T-helper 2 cell treated with Interferon-gamma antibody and Interleukin-4, amounts not matched to agents 5 μg/mL and 100 μg/mL, for 36 hours (primary cell): Measurements from ENCODE around the gene SMARCAD1.

Experiments
- DNase-seq: peaks from one replicate; pipeline ENCODE4 v3.0.0; 2021; ENCODE audit warnings: low spot score
- H3K27ac Mint-ChIP-seq: one replicate; pipeline ENCODE4 v1.8.0; 2021; ENCODE audit warnings: mild to moderate bottlenecking, mixed read lengths
- H3K27me3 Mint-ChIP-seq: one replicate; pipeline ENCODE4 v1.8.0; 2021; ENCODE audit warnings: low read depth, mixed read lengths
- H3K36me3 Mint-ChIP-seq: one replicate; pipeline ENCODE4 v1.8.0; 2021; ENCODE audit warnings: low read depth, mixed read lengths
- H3K4me1 Mint-ChIP-seq: one replicate; pipeline ENCODE4 v1.8.0; 2021; ENCODE audit warnings: low read depth, mixed read lengths
- H3K4me3 Mint-ChIP-seq: one replicate; pipeline ENCODE4 v1.8.0; 2022; ENCODE audit warnings: mild to moderate bottlenecking, moderate library complexity, mixed read lengths
- H3K9me3 Mint-ChIP-seq: one replicate; pipeline ENCODE4 v1.8.0; 2021; ENCODE audit warnings: mixed read lengths

SMARCAD1 gene

DNA sequence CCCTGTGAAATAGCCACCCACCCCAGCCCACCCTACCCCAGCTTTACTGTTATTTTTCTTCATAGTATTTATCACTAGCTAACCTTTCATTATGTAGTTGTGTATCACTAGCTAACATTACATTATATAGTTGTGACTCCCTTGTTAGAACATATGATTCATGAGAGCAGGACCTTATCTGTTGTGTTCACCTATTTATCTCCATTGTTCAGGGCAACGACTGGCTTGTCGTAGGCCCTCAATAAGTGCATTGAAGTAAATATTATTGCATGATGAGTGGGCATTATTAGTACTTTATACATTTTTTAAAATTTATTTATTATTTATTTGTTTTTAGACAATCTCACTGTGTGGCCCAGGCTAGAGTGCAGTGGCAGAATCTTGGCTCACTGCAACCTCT lies 4.2 kb downstream of the SMARCAD1 start:
- peaks cover 67% of the 10 kb centered on the region for H3K36me3 Mint-ChIP-seq
- H3K27me3 Mint-ChIP-seq: no peaks in the 10 kb centered on the region
- H3K4me1 Mint-ChIP-seq: peaks cover 53% of the 10 kb centered on the region
- peaks cover 8% of the 10 kb centered on the region for H3K9me3 Mint-ChIP-seq
- DNase-seq: no peak
- no peak overlapping the region for H3K4me3 Mint-ChIP-seq
- no peak overlapping the region for H3K27ac Mint-ChIP-seq

DNA sequence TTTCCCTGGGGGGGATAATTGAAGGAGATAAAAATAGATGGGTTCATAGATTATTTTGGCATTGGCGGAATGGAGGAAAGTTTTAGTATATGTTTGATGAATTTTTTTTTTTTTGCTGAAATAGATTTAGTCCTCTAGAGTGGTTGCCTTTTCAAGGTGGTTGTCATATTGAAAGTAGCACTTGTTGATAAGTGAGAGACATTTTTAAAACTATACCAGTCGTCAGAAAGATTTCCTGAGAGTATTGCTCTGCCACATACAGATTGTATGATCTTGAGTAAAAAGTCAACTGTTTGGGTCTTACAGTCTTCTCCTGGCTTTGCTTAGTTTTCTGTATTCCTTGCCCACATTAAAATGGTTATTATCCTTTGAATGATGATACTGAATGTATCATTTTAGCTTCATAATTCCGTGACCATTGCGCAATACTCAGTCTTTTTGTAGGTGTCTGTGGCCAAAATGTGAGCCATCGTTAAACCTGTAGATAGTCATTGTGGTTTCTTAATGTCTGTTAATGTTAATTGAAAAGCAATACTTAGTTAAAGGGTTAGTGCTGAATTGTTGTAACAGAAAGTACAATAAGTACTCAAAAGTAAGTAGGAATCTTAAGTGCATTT lies 7.1 kb downstream of the SMARCAD1 start:
- Mint-ChIP-seq H3K36me3 (peaks cover 65% of the 10 kb centered on the region), H3K27me3 (no peaks in the 10 kb centered on the region), H3K9me3 (peaks cover 8% of the 10 kb centered on the region), H3K27ac (peak overlapping the region; percentile 66), H3K4me1 (peaks cover 42% of the 10 kb centered on the region), H3K4me3 (no peak overlapping the region)
- no peak for DNase-seq

DNA sequence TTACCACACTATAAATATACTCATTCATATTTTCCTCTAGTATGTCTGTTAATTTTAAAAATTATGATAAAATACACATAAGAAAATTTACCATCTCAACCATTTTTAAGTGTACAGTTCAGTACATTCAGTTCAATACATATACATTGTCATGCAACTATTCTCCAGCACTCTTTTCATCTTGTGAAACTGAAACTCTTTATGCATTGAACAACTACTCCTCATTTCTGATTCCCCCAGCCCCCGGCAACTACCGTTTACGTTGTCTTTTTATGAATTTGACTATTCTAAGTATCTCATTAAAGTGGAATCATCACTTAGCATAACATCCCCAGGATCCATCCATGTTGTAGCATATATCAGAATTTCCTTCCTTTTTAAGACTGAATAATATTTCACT lies 8.7 kb downstream of the SMARCAD1 start:
- peaks cover 35% of the 10 kb centered on the region for H3K4me1 Mint-ChIP-seq
- H3K36me3 Mint-ChIP-seq: peaks cover 60% of the 10 kb centered on the region
- no peak for DNase-seq
- H3K9me3 Mint-ChIP-seq: peaks cover 8% of the 10 kb centered on the region
- H3K27ac Mint-ChIP-seq: peak overlapping the region; percentile 4
- no peaks in the 10 kb centered on the region for H3K27me3 Mint-ChIP-seq
- no peak overlapping the region for H3K4me3 Mint-ChIP-seq

GRCh38 chr4:94219402-94219801 lies 11.7 kb downstream of the SMARCAD1 start:
- Mint-ChIP-seq H3K27me3 (no peaks in the 10 kb centered on the region), H3K4me1 (peaks cover 25% of the 10 kb centered on the region), H3K27ac (no peak overlapping the region), H3K36me3 (peaks cover 45% of the 10 kb centered on the region), H3K4me3 (no peak overlapping the region), H3K9me3 (peaks cover 8% of the 10 kb centered on the region)
- no peak for DNase-seq

GRCh38 chr4:94221916-94222315 lies 14.3 kb downstream of the SMARCAD1 start:
- Mint-ChIP-seq H3K27me3 (no peaks in the 10 kb centered on the region), H3K4me1 (peaks cover 7% of the 10 kb centered on the region), H3K36me3 (peaks cover 27% of the 10 kb centered on the region), H3K9me3 (no peaks in the 10 kb centered on the region), H3K27ac (no peak overlapping the region), H3K4me3 (no peak overlapping the region)
- no peak for DNase-seq

GRCh38 chr4:94225449-94225848 lies 17.8 kb downstream of the SMARCAD1 start:
- DNase-seq: no peak
- Mint-ChIP-seq H3K9me3 (no peaks in the 10 kb centered on the region), H3K27me3 (no peaks in the 10 kb centered on the region), H3K27ac (no peak overlapping the region), H3K4me3 (no peak overlapping the region), H3K36me3 (peaks cover 29% of the 10 kb centered on the region), H3K4me1 (peaks cover 6% of the 10 kb centered on the region)

DNA sequence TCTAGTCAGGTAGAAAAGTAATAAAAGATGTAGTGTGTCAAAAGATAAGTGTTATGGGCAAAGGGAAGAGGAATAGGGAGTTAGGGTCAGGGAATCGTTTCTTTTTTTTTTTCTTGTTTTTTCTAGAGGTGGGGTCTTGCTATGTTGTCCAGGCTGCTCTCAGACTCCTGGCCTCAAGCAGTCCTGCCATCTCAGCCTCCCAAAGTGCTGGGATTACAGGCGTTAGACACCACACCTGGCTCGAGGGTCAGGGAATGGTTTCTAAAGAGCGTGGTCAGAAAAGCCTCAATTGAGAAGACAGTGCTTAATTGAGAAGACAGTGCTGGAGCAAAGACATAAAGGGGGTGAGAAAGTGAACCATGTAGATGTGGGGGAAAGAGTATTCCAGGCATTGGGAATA lies 19.1 kb downstream of the SMARCAD1 start:
- H3K27me3 Mint-ChIP-seq: no peaks in the 10 kb centered on the region
- peaks cover 25% of the 10 kb centered on the region for H3K36me3 Mint-ChIP-seq
- peaks cover 2% of the 10 kb centered on the region for H3K4me1 Mint-ChIP-seq
- H3K27ac Mint-ChIP-seq: no peak overlapping the region
- no peaks in the 10 kb centered on the region for H3K9me3 Mint-ChIP-seq
- no peak for DNase-seq
- H3K4me3 Mint-ChIP-seq: no peak overlapping the region

GRCh38 chr4:94228493-94229216 lies 21.0 kb downstream of the SMARCAD1 start:
- peaks cover 1% of the 10 kb centered on the region for H3K4me1 Mint-ChIP-seq
- H3K27ac Mint-ChIP-seq: no peak overlapping the region
- no peak for DNase-seq
- no peak overlapping the region for H3K4me3 Mint-ChIP-seq
- peaks cover 26% of the 10 kb centered on the region for H3K36me3 Mint-ChIP-seq
- H3K27me3 Mint-ChIP-seq: no peaks in the 10 kb centered on the region
- no peaks in the 10 kb centered on the region for H3K9me3 Mint-ChIP-seq

GRCh38 chr4:94232519-94232918 lies 24.9 kb downstream of the SMARCAD1 start:
- Mint-ChIP-seq H3K27me3 (no peaks in the 10 kb centered on the region), H3K36me3 (peaks cover 26% of the 10 kb centered on the region), H3K4me1 (peaks cover 1% of the 10 kb centered on the region), H3K4me3 (no peak overlapping the region), H3K27ac (no peak overlapping the region), H3K9me3 (no peaks in the 10 kb centered on the region)
- DNase-seq: no peak

- Mint-ChIP-seq H3K36me3 (peaks cover 20% of the 10 kb centered on the region), H3K27me3 (no peaks in the 10 kb centered on the region), H3K4me3 (no peak overlapping the region), H3K9me3 (no peaks in the 10 kb centered on the region), H3K4me1 (no peaks in the 10 kb centered on the region), H3K27ac (no peak overlapping the region)
- no peak for DNase-seq
These were observed 28.2 kb downstream of the SMARCAD1 start for GRCh38 chr4:94235825-94236224.

DNA sequence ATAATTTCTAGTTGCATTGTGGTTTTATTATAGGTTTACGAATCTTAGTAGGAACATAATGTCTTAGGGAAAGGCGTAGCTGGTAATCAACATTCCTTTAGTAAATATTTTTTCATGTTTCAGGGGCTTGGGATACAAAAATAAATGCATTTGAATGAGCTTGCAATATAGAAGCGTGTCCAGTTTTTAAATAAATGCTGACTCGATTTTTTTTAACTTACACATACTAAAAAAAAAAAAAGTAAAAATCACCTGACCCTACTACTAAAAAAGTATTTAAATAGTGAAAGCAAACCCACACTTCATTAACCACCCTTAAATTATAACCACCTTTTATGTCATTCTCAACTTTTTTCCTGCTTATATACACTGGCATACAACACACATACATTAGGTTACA lies 29.6 kb downstream of the SMARCAD1 start:
- H3K27ac Mint-ChIP-seq: no peak overlapping the region
- no peaks in the 10 kb centered on the region for H3K4me1 Mint-ChIP-seq
- H3K4me3 Mint-ChIP-seq: no peak overlapping the region
- H3K36me3 Mint-ChIP-seq: peaks cover 28% of the 10 kb centered on the region
- H3K27me3 Mint-ChIP-seq: no peaks in the 10 kb centered on the region
- DNase-seq: no peak
- no peaks in the 10 kb centered on the region for H3K9me3 Mint-ChIP-seq

DNA sequence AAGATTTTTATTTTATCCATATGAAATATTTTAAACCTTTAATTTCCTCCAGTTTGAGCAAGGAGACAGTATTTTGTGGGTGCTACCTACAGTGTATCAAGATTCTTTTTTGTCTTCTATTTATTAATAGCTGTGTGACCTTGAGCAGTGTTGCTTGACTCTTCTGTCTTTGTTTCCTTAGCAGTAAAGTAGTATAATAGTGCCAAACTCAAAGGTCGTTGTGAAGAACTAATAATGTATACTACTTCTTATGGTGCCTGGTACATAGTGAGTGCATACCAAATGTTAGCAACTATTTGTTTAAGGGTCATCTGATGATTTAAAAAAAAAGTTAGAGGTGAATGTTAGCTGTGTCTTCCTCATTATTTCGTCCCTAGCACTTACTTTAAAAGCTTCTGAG lies 30.5 kb downstream of the SMARCAD1 start:
- DNase-seq: no peak
- no peaks in the 10 kb centered on the region for H3K4me1 Mint-ChIP-seq
- H3K27ac Mint-ChIP-seq: no peak overlapping the region
- no peaks in the 10 kb centered on the region for H3K27me3 Mint-ChIP-seq
- peaks cover 33% of the 10 kb centered on the region for H3K36me3 Mint-ChIP-seq
- no peak overlapping the region for H3K4me3 Mint-ChIP-seq
- no peaks in the 10 kb centered on the region for H3K9me3 Mint-ChIP-seq

DNA sequence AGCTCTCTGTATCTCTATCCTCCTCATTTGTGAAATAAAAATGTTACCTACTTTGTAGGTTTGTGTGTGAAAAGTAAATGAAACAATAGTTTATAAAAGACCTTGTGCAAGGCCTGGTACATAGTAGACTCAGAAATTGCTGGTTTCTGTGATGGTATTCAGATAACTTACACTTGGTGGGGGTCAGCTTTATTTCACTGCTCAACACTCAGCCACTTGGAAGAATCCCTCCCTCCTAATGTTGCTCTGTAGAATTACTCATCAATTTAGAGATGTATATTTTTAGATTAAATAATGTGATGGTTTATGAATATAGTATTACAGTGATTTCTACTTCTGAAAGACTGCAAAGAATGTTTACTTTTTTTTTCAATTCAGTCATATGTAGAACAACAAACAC lies 32.7 kb downstream of the SMARCAD1 start:
- Mint-ChIP-seq H3K9me3 (no peaks in the 10 kb centered on the region), H3K4me3 (no peak overlapping the region), H3K27me3 (no peaks in the 10 kb centered on the region), H3K36me3 (peaks cover 39% of the 10 kb centered on the region), H3K27ac (no peak overlapping the region), H3K4me1 (no peaks in the 10 kb centered on the region)
- DNase-seq: no peak

GRCh38 chr4:94244087-94244828 lies 36.6 kb downstream of the SMARCAD1 start:
- H3K36me3 Mint-ChIP-seq: peaks cover 43% of the 10 kb centered on the region
- H3K9me3 Mint-ChIP-seq: no peaks in the 10 kb centered on the region
- H3K27ac Mint-ChIP-seq: no peak overlapping the region
- no peaks in the 10 kb centered on the region for H3K27me3 Mint-ChIP-seq
- peaks cover 6% of the 10 kb centered on the region for H3K4me1 Mint-ChIP-seq
- DNase-seq: no peak
- no peak overlapping the region for H3K4me3 Mint-ChIP-seq
